ENCODE measurements around the gene MACROD2. TPM values are rescaled to one million over a fixed set of nuclear protein-coding genes. Genes with fewer than 3 reads are reported as not detected.

Gene MACROD2
- total RNA-seq, 1 experiment from 2014 or later = 1.6 TPM

DNA sequence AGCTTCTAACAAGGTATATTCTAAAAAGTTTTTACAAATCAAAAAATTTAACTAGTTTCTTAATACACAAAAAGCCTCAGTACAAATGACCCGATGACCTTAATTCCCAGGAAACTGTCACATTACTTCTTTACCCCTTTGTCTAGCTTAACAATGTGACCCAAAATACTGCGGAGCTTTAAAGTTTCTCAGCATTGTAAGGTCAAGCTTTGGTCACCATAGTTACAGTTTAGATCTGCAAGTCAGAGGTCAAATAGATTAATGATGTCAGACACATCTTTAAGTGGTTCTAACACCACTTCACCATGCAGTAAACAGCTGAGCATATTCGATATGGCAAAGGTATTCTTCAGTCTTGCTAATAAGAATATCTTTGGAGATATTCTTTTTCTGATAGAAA lies 378.9 kb downstream of the MACROD2 start:
- H2BK12ac ChIP-seq (ENCODE audit: insufficient read length, low read depth, low read length) = no peak overlapping the region
- no peaks in the 10 kb centered on the region for H3K27me3 ChIP-seq (ENCODE audit: insufficient read depth, low read length)
- Mint-ChIP-seq H3K9me3 (peaks cover 0 to under 1% of the 10 kb centered on the region in 2 experiments; a peak in 1 of 5 replicates), H3K4me1 (peaks cover 9 to 17% of the 10 kb centered on the region in 2 experiments), H3K36me3 (ENCODE audit: insufficient read depth in 1 of 3, low read depth in 3 of 3) (peaks cover 0 to under 1% (median 0%) of the 10 kb centered on the region in 3 experiments; a peak in 2 of 7 replicates), H3K4me3 (no peak overlapping the region), H3K27me3 (ENCODE audit: low read depth) (no peaks in the 10 kb centered on the region), H3K27ac (no peak overlapping the region)
- no peaks in the 10 kb centered on the region for H3K79me1 ChIP-seq (ENCODE audit: insufficient read depth, low read depth, low read length, poor library complexity, severe bottlenecking)
- no peak overlapping the region for H4K91ac ChIP-seq (ENCODE audit: insufficient read length, low read depth, low read length)
- H2BK15ac ChIP-seq (ENCODE audit: low read depth, low read length) = no peak overlapping the region
- DNase-seq = no peak
- no CpG with 5 or more reads among the region's 3 CpGs for WGBS (ENCODE audit: extremely low coverage, insufficient read length, low lambda C conversion rate)
- no peak overlapping the region for H4K5ac ChIP-seq (ENCODE audit: insufficient read length, low read depth, low read length)
- H3K9ac ChIP-seq (ENCODE audit: extremely low read depth, insufficient read length, low read length) = no peak overlapping the region
- no peak overlapping the region for H3K18ac ChIP-seq (ENCODE audit: insufficient read length, low read depth, low read length)
- H3T11ph ChIP-seq (ENCODE audit: low read length) = no peak overlapping the region
- H3K23me2 ChIP-seq (ENCODE audit: insufficient read length, low read depth, low read length, poor library complexity, severe bottlenecking) = no peaks in the 10 kb centered on the region
- no peak overlapping the region for H4K8ac ChIP-seq (replicated peaks; ENCODE audit: insufficient read length, low read depth, low read length)
- H3K14ac ChIP-seq (ENCODE audit: insufficient read depth, low read length) = no peak overlapping the region
- H2BK5ac ChIP-seq (ENCODE audit: insufficient read length, low read length) = no peak overlapping the region
- no peak overlapping the region for H3K27ac ChIP-seq (ENCODE audit: insufficient read length, low read depth, low read length)
- no peak overlapping the region for H2AK5ac ChIP-seq (ENCODE audit: insufficient read length, low read length)
- TF ChIP-seq, protein P1, sequence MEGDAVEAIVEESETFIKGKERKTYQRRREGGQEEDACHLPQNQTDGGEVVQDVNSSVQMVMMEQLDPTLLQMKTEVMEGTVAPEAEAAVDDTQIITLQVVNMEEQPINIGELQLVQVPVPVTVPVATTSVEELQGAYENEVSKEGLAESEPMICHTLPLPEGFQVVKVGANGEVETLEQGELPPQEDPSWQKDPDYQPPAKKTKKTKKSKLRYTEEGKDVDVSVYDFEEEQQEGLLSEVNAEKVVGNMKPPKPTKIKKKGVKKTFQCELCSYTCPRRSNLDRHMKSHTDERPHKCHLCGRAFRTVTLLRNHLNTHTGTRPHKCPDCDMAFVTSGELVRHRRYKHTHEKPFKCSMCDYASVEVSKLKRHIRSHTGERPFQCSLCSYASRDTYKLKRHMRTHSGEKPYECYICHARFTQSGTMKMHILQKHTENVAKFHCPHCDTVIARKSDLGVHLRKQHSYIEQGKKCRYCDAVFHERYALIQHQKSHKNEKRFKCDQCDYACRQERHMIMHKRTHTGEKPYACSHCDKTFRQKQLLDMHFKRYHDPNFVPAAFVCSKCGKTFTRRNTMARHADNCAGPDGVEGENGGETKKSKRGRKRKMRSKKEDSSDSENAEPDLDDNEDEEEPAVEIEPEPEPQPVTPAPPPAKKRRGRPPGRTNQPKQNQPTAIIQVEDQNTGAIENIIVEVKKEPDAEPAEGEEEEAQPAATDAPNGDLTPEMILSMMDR (conservative IDR thresholded peaks at IDR 0.05) = no peak
- no peaks in the 10 kb centered on the region for H3K9me3 ChIP-seq (ENCODE audit: control insufficient read depth, low read depth, low read length)
- H3K4me2 ChIP-seq (ENCODE audit: insufficient read depth, insufficient read length, low read length) = no peak overlapping the region
- no peak overlapping the region for H3K4ac ChIP-seq (ENCODE audit: low read depth, low read length)
- H2BK20ac ChIP-seq (ENCODE audit: low read depth, low read length, poor library complexity, severe bottlenecking) = no peak overlapping the region
- no peak overlapping the region for H3K56ac ChIP-seq (ENCODE audit: insufficient read length, low read depth, low read length)
- H2BK120ac ChIP-seq (ENCODE audit: low read depth, low read length, poor library complexity, severe bottlenecking) = no peak overlapping the region
- no peaks in the 10 kb centered on the region for H3K79me2 ChIP-seq (ENCODE audit: insufficient read depth, low read length)
- no peaks in the 10 kb centered on the region for H4K20me1 ChIP-seq (ENCODE audit: control insufficient read depth, insufficient read depth, insufficient read length)
- peaks cover 4% of the 10 kb centered on the region; the same call in 1 of the 2 replicates for H3K4me1 ChIP-seq (ENCODE audit: insufficient read depth, low read length)
- no peak overlapping the region for H2AFZ ChIP-seq (ENCODE audit: low read length)
- H3K23ac ChIP-seq (ENCODE audit: insufficient read length, low read depth, low read length) = no peak overlapping the region

Measured in H9 (cell line).